ENCODE measurements around the gene NPHP3. TPM values are rescaled to one million over a fixed set of nuclear protein-coding genes. Genes with fewer than 3 reads are reported as not detected.
A peak's percentile ranks its signal among the peaks of the same experiment; 100 is the strongest.
"Not testable (repeated sequence)": the region's sequence is repeated elsewhere in the genome, so short reads cannot be mapped to it uniquely, and the experiment has no call there.

Gene NPHP3, protein sequence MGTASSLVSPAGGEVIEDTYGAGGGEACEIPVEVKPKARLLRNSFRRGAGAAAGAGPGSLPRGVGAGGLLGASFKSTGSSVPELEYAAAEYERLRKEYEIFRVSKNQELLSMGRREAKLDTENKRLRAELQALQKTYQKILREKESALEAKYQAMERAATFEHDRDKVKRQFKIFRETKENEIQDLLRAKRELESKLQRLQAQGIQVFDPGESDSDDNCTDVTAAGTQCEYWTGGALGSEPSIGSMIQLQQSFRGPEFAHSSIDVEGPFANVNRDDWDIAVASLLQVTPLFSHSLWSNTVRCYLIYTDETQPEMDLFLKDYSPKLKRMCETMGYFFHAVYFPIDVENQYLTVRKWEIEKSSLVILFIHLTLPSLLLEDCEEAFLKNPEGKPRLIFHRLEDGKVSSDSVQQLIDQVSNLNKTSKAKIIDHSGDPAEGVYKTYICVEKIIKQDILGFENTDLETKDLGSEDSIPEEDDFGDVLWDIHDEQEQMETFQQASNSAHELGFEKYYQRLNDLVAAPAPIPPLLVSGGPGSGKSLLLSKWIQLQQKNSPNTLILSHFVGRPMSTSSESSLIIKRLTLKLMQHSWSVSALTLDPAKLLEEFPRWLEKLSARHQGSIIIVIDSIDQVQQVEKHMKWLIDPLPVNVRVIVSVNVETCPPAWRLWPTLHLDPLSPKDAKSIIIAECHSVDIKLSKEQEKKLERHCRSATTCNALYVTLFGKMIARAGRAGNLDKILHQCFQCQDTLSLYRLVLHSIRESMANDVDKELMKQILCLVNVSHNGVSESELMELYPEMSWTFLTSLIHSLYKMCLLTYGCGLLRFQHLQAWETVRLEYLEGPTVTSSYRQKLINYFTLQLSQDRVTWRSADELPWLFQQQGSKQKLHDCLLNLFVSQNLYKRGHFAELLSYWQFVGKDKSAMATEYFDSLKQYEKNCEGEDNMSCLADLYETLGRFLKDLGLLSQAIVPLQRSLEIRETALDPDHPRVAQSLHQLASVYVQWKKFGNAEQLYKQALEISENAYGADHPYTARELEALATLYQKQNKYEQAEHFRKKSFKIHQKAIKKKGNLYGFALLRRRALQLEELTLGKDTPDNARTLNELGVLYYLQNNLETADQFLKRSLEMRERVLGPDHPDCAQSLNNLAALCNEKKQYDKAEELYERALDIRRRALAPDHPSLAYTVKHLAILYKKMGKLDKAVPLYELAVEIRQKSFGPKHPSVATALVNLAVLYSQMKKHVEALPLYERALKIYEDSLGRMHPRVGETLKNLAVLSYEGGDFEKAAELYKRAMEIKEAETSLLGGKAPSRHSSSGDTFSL (N-terminal part only)
- 58.0 TPM for total RNA-seq

DNA sequence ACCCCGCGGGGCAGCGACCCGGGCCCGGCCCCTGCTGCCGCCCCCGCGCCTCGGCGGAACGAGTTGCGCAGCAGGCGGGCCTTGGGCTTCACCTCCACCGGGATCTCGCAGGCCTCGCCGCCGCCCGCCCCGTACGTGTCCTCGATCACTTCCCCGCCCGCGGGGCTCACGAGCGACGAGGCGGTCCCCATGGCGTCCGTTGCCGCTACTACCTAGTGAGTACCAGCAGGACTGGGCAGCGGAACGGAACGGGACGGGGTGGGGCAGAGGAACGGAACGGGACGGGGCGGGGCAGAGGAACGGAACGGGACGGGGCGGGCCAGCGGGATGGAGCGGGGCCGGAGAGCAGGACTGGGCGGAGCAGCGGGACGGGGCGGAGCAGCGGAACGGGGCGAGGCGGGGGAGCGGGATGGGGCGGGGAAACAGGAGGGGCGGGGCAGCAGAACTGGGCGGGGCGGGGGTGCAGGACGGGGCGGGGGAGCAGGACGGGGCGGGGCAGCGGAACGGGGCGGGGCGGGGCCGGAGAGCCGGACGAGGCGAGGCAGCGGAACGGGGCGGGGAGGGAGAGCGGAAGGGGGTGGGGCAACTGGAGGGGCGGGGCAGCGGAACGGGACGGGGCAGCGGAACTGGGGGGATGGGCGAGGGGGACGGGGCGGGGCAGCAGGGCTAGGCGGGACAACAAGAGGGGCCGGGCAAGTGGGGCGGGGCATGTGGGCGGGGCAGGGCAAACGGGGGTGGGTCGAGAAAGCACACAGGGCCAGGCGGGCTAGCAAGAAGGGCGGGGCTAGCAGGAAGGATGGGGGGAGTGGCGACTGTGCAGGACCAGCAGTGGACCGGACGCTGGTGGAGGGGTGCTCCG is at the start of gene NPHP3:
TSS of gene NPHP3 (minus strand) at position 245 of the 859 bp plus-strand sequence. CDS start at position 191, 54 bp downstream.
- intact Hi-C loops (cut with DNase I) = loop anchor here (10.0 kb wide), 1 partner anchor 702 kb away; no protein-coding TSS in a partner anchor
- peak; percentile 99 for DNase-seq (ENCODE audit: low spot score)
- peak; percentile 96 for ATAC-seq

- ATAC-seq (no peak), DNase-seq (ENCODE audit: low spot score) (no peak)
- intact Hi-C loops (cut with DNase I) = no loop called here
Measured at GRCh38 chr3:132758740-132759139, 36.5 kb upstream of the NPHP3 start.

- intact Hi-C loops (cut with DNase I) = no loop called here
- DNase-seq (ENCODE audit: low spot score) = no peak
- no peak for ATAC-seq
Measured at GRCh38 chr3:132756108-132756650, 34.0 kb upstream of the NPHP3 start.

DNA sequence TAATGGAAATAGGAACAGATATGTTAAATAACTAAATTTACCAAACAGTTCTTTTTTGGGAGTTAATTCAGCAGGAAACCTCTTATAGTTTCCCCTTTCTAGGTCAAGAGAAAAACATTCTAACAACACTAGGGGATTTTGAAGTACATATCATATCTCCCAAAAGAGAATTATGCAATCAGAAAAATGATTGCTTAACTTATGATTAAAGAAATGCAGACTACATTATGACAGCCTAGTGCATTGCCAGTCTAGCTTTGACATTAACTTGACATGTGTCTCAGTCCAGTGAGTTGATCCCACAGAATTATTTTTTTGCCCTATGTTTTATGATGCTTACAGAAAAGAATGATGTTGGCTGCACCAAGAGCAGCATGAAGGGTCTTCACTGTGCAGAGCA is 31.7 kb upstream of the NPHP3 start:
- intact Hi-C loops (cut with DNase I) = no loop called here
- DNase-seq (ENCODE audit: low spot score) = no peak
- no peak for ATAC-seq

GRCh38 chr3:132749786-132750185 is 27.6 kb upstream of the NPHP3 start:
- ATAC-seq = no peak
- no peak for DNase-seq (ENCODE audit: low spot score)
- intact Hi-C loops (cut with DNase I) = no loop called here

DNA sequence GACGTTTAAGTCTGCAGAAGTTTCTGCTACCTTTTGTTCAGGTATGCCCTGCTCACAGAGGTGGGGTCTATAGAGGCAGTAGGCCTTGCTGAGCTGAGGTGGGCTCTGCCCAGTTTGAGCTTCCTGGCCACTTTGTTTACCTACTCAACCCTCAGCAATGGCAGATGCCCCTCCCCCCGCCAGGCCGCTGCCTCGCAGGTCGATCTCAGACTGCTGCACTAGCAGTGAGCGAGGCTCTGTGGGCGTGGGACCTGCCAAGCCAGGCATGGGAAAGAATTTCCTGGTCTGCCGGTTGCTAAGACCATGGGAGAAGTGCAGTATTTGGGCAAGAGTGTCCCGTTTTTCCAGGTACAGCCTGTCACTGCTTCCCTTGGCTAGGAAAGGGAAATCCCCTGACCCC is 24.5 kb upstream of the NPHP3 start:
- ATAC-seq; intact Hi-C loops (cut with DNase I); DNase-seq (ENCODE audit: low spot score): not testable (repeated sequence)

DNA sequence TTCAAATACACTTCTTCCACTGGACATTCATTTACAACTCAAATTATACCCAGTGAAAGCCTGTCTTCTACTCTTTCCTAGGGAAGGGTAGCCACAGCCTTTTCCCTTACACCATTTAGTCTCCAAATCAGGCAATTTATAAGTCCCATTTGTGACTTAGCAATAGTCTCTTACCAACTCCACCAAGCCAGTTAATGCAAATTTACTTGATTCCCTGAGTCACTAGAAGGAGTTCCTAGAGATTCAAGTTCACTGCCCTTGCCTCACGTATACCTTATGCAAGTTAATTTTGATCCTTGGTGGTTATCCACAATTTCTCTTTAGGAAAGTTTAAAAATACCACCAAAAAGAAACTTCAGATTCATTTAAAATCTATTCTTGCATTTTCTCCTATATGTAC is 16.1 kb upstream of the NPHP3 start:
- intact Hi-C loops (cut with DNase I) = no loop called here

DNA sequence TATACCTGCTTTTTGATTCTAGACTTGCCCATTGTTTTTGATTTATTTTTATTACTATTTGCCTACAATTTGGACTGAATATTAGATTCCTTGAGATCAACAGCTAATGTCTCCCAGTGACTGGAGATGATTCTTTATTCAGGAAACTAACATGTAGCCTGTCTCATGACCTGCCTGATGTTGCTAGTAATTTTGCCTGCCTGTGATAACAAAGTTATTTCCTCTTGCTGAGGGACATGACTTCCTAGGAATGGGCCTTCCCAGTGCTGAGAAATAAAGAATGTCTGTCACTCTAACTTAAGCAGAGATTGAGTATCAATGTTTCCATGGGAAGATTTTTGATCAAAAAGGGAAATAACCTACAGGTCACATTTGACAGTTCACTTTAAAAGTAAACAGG is 13.4 kb upstream of the NPHP3 start:
- intact Hi-C loops (cut with DNase I) = no loop called here
- no peak for DNase-seq (ENCODE audit: low spot score)
- no peak for ATAC-seq

More for the DNA sequence above, 16.1 kb upstream of the NPHP3 start:
- DNase-seq (ENCODE audit: low spot score) (no peak), ATAC-seq (no peak)

DNA sequence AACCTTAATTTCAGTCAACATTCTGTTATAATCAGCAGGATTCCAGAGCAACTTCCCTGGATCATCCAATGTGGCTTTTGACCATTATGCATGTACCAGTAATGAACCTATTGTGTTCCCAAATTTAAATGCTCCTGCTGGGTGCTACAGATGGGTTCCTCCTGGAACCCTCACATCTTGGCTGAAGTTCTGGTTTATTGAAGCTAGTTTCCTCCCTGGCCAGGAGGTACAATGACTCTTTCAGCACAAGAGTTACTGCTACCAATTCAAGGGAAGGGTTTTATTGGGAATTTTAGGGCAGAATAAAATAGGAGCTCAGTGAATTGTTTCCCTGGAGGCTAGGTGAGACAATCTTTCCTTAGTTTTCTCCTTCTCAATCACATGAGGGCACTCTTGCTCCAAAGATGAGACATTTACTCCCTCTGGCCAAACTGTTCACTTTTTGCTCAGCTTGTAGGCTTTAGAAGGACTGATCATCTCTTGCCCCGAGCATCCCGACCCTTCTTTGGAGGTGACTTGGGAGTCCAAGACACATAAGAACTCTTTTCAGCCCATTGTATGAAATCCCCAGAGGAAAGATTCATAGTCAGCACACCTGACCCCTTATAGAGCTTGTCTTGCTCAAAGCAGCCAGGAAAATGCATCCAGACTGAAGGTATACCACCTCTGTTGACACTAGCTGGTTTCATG is 8.8 kb upstream of the NPHP3 start:
- DNase-seq (ENCODE audit: low spot score) = no peak

GRCh38 chr3:132726341-132726823 is 4.2 kb upstream of the NPHP3 start:
- intact Hi-C loops (cut with DNase I) = loop anchor here (10.0 kb wide), 1 partner anchor 698 kb away; no protein-coding TSS in a partner anchor
- DNase-seq (ENCODE audit: low spot score) (no peak), ATAC-seq (no peak)

More for the DNA sequence above, 8.8 kb upstream of the NPHP3 start:
- peak; percentile 76 for ATAC-seq
- intact Hi-C loops (cut with DNase I) = no loop called here

- peak; percentile 0 for ATAC-seq
- no peak for DNase-seq (ENCODE audit: low spot score)
- intact Hi-C loops (cut with DNase I) = loop anchor here (10.0 kb wide), 1 partner anchor 702 kb away; no protein-coding TSS in a partner anchor
Measured at GRCh38 chr3:132723024-132723950, 1.1 kb upstream of the NPHP3 start.

- ATAC-seq (peak; percentile 1), DNase-seq (ENCODE audit: low spot score) (peak; percentile 82)
- intact Hi-C loops (cut with DNase I) = loop anchor here (10.0 kb wide), 1 partner anchor 703 kb away; no protein-coding TSS in a partner anchor
Measured at GRCh38 chr3:132721479-132722164, 587 bp downstream of the NPHP3 start.

DNA sequence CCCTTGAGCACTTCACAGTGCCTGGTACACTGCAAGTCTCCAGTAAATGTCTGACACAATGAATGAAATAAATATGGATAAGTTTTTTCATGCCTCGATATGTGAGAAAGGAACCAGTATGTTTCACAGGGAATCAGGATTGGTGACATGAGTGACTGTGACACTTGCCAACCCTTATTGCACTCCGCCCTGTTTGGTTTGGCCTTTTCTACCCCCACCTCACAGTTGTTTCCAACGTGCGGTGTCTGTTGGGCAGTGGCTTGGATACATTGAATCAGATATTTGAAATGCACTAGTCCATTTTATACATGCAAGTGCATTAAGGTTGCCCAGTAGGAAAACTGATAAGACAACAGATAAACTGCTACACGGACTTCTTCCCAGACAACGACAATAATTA is 2.0 kb downstream of the NPHP3 start:
- ATAC-seq (no peak), DNase-seq (ENCODE audit: low spot score) (no peak)
- intact Hi-C loops (cut with DNase I) = loop anchor here (10.0 kb wide), 1 partner anchor 705 kb away; no protein-coding TSS in a partner anchor

DNA sequence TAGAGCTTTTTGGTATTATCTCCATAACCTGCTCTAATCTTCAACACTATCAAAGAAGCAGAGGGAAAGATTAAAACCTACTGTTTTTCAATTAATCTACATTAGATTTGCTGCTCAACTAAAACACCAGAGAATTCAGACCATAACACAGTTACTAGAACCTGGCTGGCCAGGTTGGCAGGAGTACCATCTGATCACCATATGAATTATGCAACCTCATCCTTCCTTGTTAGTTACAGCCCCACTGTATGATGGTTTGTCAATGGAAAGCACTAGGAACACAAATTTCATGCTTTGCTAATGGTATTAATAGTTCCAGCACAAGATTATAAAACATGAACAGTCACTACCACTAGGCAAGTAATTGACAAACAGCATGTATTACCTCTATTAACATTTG is 5.8 kb downstream of the NPHP3 start:
- DNase-seq (ENCODE audit: low spot score) (no peak), ATAC-seq (no peak)
- intact Hi-C loops (cut with DNase I) = no loop called here

DNA sequence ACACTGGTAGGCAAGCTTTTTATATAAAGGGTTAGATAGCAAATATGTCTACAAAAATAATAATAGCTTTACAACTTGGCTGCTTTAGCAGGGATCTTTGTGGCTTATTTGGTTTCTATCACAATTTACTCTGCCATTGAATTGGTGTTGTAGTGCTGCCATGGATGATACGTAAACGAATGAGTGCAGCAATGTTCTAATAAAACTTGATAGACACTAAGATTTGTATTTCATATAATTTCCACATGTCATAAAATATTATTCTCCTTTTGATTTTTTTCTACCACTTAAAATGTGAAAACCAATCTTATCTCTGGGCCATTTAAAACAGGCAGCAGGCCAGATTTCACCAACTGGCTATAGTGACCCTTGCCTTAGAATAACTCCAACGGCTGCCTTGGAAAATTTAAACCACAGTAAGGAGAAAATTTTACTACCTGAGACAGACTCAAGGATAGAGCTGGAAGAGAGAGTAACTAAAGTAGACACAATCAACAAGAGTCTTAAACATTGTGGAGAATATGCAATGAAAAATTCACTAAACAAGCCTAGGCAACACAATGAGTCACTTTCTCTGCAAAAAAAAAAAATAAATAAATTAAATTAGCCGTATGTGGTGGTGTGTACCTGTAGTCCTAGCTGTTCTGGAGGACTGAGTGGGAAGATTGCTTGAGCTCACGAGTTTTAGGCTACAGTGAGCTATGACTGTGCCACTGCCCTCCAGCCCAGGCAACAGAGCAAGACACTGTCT is 8.1 kb downstream of the NPHP3 start:
- intact Hi-C loops (cut with DNase I) = no loop called here
- ATAC-seq (no peak), DNase-seq (ENCODE audit: low spot score) (no peak)
